ENCODE measurements around the gene TMEM129. TPM values are rescaled to one million over a fixed set of nuclear protein-coding genes. Genes with fewer than 3 reads are reported as not detected.

Gene TMEM129
- polyA plus RNA-seq, 1 donor from 2014 or later: 42.1 TPM

GRCh38 chr4:1768367-1769034 lies 47.4 kb upstream of the TMEM129 start:
- Histone ChIP-seq H3K9me3 (ENCODE audit: low read length) (no peaks in the 10 kb centered on the region), H3F3A (ENCODE audit: insufficient read depth, low read length, poor library complexity, severe bottlenecking) (no peaks in the 10 kb centered on the region), H3K9me2 (ENCODE audit: insufficient read depth, low read length) (no peaks in the 10 kb centered on the region), H3K36me3 (ENCODE audit: insufficient read depth, low read length) (no peaks in the 10 kb centered on the region), H3K4me3 (ENCODE audit: low read length) (no peak overlapping the region), H3K27me3 (ENCODE audit: insufficient read depth, low read depth, low read length) (peaks cover 21% of the 10 kb centered on the region), H3K79me2 (replicated peaks; ENCODE audit: insufficient read depth, low read length) (no peaks in the 10 kb centered on the region), H3K27ac (ENCODE audit: low read length) (no peak overlapping the region), H3K9ac (ENCODE audit: low read length) (no peak overlapping the region), H3K4me2 (ENCODE audit: low read length) (no peak overlapping the region), H4K20me1 (ENCODE audit: insufficient read depth) (no peaks in the 10 kb centered on the region), H2AFZ (ENCODE audit: low read depth, low read length) (no peak overlapping the region)
- no peak for TF ChIP-seq TAF1 (IDR thresholded peaks at IDR 0.05; ENCODE audit: low read depth)
- TF ChIP-seq POLR2AphosphoS5 (IDR thresholded peaks at IDR 0.05): no peak
- TF ChIP-seq EZH2 (IDR thresholded peaks at IDR 0.05; ENCODE audit: borderline replicate concordance, insufficient read depth, low read length, poor library complexity, severe bottlenecking): no peak
- no peak for TF ChIP-seq MXI1 (conservative IDR thresholded peaks at IDR 0.05; ENCODE audit: poor library complexity, severe bottlenecking)
- TF ChIP-seq SMC3 (conservative IDR thresholded peaks at IDR 0.05; ENCODE audit: poor library complexity): no peak
- no peak for TF ChIP-seq REST (IDR thresholded peaks at IDR 0.05; ENCODE audit: borderline replicate concordance)
- no peak for TF ChIP-seq EP300 (conservative IDR thresholded peaks at IDR 0.05; ENCODE audit: poor library complexity, severe bottlenecking)

- no peaks in the 10 kb centered on the region for H3K9me3 ChIP-seq (ENCODE audit: low read length)
- no peak overlapping the region for H3K27ac ChIP-seq (ENCODE audit: low read length)
- no peaks in the 10 kb centered on the region for H3K36me3 ChIP-seq (ENCODE audit: insufficient read depth, low read length)
- no peaks in the 10 kb centered on the region for H3K79me2 ChIP-seq (replicated peaks; ENCODE audit: insufficient read depth, low read length)
- no peaks in the 10 kb centered on the region for H4K20me1 ChIP-seq (ENCODE audit: insufficient read depth)
- no peak overlapping the region for H3K4me2 ChIP-seq (ENCODE audit: low read length)
- H3K4me3 ChIP-seq (ENCODE audit: low read length): no peak overlapping the region
- H3K9ac ChIP-seq (ENCODE audit: low read length): peak overlapping the region; percentile 38
- TF ChIP-seq CTCF (IDR thresholded peaks at IDR 0.05; ENCODE audit: poor library complexity, severe bottlenecking): peak; percentile 51
- no peak for TF ChIP-seq EZH2 (IDR thresholded peaks at IDR 0.05; ENCODE audit: borderline replicate concordance, insufficient read depth, low read length, poor library complexity, severe bottlenecking)
- H3K27me3 ChIP-seq (ENCODE audit: insufficient read depth, low read depth, low read length): peaks cover 21% of the 10 kb centered on the region
- H3F3A ChIP-seq (ENCODE audit: insufficient read depth, low read length, poor library complexity, severe bottlenecking): no peaks in the 10 kb centered on the region
- no peaks in the 10 kb centered on the region for H3K9me2 ChIP-seq (ENCODE audit: insufficient read depth, low read length)
- H2AFZ ChIP-seq (ENCODE audit: low read depth, low read length): no peak overlapping the region
Measured at GRCh38 chr4:1767770-1768366, 46.7 kb upstream of the TMEM129 start.
